ENCODE results near the gene LPIN2.
"Not testable (repeated sequence)": the region's sequence is repeated elsewhere in the genome, so short reads cannot be mapped to it uniquely, and the experiment has no call there.

The LPIN2 gene

DNA sequence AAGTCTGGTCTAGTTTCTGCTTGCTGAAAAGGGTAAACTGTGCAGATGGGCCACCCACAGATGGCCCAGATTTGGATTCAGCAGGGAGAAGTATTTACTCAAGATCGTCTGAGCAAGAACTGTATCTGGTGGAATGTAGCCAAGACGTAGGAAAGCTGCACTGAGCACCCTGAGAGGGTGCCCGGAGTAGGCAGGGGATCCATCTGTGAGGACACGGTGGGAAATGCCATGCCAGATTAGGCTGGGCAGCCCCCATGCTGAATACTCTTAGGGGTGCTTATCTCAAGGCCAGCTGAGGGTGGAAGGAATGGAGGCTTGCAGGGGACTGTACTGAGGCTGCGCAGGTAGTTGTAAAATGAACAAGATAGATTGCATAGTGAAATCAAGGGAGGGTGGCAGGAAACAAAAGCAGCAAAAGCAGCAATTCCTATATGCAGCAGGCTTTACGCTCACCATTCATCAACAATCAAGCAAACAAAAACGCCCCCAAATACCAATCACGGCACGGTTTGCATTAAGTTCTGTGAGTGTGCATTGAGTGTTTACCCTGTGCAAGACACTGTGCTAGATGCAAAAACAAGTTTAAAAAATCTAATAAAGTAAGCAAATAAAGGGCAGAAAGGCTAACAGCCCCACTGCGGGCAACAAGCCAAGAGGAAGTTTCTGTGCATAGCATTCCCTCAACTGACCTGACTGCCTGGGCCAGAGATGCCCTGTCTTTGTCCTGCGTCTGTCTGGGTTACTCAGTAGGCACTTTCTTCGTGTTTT, 32.2 kb upstream of the LPIN2 start:
- DNase-seq, result peak; percentile 74 to 84 (median 80)

DNA sequence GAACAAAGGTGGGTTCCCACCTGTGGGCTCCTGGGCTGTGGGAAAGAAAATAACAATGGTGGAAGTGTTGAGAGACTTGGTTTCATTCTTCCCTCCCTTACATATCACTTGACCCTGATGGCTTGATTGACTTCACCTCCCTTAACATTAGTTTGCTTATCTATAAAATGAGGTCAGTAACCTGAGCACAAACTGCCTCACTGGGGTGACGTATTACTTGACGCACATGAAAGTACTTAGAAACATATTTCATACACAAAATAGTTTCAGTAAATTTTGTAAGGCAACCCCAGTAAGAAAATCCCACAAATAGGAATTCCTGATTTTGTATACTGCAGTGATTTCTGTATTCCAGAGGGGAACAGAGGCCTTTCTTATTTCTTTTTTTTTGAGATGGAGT, 29.4 kb upstream of the LPIN2 start:
- DNase-seq, result no peak

DNA sequence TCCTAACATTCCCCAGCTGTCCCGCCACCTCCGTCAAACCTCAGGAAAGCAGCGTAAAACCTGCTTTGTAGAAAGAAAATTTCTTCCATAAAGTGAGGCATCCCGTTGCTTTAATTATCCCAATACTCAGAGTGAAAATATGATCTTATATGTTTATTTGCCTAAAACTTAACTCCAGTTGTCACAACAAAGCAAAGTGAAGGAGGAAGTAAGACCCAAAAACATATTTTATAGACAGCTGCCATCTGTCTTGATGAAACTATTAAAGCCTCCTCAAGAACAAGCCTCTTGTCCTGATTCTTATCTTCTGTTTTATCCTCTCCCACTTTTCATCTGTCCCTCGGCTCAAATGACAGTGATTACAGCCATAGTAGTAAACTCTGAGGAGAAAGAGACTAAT, 28.9 kb upstream of the LPIN2 start:
- no peak for DNase-seq

DNA sequence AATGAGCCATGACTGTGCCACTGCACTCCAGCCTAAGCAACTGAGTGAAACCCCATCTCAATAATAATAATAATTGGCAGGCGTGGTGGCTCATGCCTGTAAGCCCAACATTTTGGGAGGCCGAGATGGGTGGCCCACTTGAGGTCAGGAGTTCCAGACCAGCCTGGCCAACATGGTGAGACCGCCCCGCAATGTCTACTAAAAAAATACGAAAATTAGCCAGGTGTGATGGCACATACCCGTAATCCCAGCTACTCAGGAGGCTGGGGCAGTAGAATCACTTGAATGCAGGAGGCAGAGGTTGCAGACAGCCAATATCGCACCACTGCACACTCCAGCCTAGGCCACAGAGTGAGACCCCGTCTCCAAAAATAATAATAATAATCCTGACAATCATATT, 27.9 kb upstream of the LPIN2 start:
- no peak for DNase-seq

DNA sequence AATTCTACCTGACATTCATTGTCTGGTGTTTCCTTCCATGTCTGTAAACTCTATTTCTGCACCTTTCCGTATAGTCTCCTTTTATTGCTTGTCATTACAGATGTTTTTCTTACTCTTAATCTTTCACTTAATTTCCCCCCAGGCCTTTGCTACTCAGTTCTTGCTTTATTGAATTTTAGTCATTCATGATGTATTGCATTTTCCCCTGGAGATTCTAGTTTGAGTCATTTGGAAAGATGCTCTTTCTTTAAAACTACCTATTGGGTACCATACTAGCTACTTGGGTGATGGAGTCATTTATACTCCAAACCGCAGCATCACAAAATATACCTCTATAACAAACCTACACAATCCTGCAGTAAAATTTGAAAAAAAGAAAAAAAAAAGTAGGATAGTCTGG, 27.2 kb upstream of the LPIN2 start:
- DNase-seq, result no peak

DNA sequence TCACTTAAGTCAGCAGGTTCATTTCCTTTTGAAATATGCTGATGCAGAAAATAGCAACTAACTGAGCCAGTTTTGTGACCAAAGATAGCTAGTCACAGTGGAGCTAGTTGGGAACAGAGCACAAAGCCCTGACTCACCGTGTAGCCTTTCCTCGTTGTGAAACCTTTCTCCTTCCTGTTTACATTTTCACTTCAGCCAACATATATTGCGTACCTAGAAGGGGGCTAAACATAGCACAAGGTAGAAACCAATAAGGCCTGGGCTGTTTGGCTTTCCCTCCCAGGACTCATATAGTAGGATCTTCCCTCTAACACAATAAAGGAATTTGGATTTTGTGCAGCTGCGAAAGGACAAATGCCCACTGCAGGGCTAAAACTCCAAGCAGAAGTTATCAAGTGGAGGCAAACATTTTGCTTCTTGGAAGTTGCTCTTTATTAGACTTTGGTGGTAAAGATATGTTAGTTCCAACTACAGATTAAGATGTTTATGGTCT, 24.5 kb upstream of the LPIN2 start:
- DNase-seq, result peak; percentile 74 to 89 (median 84)

DNA sequence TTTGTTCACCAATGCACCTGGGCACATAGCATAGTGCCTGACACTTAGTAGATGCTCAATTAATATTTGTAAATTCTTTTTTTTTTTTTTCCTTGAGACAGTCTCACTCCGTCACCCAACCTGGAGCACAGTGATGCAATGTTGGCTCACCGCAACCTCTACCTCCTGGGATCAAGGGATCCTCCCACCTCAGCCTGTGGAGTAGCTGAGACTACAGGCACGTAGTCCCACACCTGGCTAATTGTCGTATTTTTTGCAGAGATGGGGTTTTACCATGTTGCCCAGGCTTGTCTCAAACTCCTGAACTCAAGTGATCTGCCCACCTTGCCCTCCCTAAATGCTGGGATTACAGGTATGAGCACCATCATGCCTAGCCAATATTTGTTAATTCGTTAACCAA, 23.2 kb upstream of the LPIN2 start:
- no peak for DNase-seq

DNA sequence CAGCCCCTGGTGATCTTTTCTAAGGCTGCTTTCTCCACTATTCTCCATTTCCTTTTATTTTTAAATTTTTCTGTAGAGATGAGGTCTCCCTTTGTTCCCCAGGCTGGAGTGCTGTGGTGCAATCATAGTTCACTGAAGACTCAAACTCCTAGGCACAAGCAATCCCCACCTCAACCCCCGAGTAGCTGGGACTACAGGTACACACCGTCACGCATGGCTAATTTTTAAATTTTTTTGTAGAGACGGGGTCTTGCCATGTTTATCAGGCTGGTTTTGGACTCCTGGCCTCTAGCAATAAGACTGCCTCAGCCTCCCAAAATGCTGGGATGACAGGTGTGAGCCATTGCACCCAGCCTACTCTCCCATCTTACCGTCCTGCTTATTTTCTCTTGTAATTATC, 22.7 kb upstream of the LPIN2 start:
- DNase-seq, result no peak

DNA sequence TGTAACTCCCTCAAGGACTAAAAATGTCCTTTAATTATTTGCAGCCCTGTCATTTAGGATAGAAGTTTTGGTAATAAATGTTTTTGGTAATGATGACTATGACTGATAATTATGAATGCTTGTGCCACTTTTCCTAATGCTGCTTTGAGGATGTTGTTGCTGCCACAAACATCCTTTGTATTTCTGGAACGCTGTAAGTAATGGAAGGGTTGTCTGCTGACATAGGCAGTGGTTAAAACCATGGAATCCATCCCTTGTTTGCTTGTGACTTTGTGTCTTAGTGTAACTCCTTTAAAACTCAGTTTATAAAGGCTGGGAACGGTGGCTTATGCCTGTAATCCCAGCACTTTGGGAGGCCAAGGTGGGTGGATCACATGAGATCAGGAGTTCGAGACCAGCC, 19.8 kb upstream of the LPIN2 start:
- DNase-seq, result no peak

DNA sequence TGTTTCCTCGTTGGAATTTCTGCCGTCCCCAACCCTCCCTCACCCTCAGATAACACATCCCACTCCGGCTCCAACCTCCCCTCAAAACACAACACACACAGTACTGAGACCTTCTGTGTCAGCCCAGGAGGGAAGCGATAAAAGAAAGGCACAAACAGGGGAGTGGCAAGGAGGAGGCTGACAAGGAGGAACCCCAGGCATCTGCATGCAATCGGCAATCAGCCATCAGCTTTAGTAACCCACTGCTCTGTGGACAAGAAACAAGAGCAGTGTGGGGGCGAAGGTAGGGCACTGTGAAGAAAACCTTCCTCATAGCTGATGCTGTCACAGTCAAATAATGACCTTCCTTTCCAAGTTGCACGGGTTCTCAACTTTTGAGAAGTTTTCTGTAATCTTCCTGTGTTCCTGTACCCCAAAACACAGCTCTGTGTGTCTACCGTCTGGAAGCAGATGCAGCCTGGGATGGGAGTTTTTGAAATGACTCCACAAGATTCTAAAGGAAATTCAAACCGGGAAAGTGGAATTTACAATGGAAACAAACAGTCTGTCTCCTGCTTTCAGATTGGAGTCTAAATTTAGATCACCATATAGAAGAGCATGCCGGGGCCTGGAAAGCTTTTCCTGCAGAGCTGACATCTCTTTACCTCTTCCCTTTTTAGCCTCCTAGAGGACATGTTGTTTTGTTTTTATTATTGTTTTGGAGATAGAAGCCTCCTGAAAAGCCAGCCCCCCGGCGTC, 16.4 kb upstream of the LPIN2 start:
- DNase-seq, result peak; percentile 67 to 83 (median 74)

DNA sequence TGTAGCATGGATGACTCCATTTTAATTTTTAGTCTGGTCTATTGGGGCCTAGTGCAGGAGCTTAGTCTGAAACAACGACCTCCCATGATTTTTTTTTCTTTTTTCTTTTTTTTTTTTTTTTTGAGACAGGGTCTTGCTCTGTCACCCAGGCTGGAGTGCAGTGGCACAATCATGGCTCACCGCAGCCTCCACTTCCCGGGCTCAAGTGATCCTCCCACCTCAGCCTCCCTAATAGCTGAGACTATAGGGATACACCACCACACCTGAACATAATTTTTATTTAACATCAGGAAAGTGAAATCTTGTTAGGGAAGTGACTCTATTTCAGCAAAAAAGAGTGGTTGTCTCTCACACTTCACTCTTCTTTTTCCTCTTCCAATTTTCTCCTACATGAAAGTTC, 15.2 kb upstream of the LPIN2 start:
- DNase-seq, result not testable (repeated sequence)

DNA sequence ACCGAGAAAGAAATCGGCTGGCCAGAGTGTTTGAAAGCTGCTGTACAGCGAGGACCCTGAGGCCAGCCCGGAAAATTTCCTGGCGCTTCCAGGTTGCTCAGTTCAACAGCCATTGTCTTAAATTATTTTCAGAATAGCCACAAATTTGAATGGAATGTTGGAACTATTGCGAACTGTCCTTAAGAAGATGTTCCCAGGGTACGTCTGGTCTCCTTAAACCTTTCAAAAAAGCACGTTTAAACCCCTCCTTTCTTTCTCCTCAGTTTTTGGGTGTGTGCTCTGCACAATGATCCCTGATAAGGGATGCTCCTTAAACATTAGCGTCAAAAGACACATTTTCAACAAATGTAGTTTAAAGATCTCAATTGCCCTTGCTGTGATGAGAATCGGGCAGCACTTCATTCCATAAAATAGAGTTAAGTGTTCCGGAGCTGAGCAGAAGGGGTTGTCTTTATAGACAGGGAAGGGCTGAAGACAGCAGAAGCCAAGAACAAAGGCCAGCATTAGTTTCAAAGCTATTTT, 14.5 kb upstream of the LPIN2 start:
- no peak for DNase-seq

DNA sequence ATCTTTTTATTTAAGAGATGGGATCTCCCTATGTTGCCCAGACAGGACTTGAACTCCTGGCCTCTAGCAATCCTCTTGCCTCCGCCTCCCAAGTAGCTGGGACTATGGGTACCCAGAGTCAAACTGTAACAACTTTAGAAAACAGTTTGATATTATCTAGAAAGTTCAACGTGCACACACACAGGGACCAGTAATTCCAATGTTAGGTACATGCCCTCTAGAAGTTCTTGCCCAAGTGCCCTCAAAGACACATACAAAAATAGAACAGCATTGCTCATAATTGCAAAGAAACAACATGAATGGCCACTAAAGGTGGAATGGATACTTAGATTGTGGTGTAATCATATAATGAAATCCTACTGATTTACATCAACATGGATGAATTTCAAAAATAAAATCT, 12.6 kb upstream of the LPIN2 start:
- no peak for DNase-seq

DNA sequence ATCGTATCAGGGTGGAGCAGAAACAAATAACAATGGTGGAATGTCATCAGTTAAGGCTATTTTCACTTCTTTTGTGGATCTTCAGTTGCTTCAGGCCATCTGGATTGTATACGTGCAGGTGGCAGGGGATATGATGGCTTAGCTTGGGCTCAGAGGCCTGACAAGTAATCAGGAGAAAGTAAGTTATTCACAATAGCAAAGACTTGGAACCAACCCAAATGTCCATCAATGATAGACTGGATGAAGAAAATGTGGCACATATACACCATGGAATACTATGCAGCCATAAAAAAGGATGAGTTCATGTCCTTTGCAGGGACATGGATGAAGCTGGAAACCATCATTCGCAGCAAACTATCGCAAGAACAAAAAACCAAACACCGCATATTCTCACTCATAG, 10.7 kb upstream of the LPIN2 start:
- DNase-seq, result not testable (repeated sequence)

DNA sequence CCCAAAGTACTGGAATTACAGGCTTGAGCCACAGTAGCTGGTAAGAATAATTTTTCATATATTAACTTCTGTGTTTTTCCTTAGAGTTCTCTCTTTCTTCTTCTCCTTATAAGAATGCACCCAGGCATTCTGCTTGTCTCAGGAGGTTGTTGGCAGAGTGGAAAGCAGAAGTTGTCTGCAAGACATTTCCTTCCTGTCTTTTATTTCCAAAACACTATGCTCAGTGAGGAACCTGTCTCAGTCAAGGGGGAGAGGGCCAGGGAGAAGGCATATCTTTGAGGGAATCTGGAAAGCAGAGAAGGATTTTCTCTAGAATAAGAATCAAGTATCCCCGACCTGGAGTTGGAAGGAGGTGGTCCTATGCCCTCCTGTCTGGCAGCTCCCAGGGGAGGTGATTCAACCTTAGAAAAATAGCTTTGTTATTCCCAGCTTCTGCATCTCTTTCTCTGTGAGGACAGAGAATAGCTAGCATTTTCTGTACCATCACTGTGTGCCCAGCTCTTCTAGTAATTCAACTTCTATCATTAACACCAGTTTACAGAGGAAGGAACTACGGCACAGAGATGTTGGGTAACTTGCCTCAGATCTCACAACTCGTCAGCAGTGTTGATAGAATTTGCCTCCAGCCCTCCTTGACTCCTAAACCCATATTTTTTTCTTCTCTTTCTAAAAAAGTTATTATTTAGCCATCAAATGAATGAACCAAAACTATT, 3.8 kb upstream of the LPIN2 start:
- DNase-seq, result peak; percentile 71 to 90 (median 82)

DNA sequence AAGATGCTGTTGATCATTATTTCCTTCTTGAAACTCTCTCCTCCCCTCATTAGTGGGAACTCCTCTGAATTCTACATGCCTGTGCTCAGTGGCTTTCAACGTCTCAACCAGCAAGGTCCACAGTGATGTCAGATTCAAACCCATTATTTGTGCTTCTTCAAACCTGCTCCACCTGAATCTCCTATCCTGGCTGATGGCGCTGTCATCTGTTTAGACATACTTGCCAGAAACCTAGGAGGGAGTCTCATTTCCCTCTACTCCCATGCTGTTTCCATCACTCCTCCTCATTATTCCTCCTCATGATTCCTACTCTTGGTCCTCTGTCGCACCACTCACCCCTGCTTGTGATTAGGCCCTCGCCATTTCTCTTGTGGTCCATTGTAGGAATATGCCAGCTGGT, 2.9 kb upstream of the LPIN2 start:
- DNase-seq, result no peak

DNA sequence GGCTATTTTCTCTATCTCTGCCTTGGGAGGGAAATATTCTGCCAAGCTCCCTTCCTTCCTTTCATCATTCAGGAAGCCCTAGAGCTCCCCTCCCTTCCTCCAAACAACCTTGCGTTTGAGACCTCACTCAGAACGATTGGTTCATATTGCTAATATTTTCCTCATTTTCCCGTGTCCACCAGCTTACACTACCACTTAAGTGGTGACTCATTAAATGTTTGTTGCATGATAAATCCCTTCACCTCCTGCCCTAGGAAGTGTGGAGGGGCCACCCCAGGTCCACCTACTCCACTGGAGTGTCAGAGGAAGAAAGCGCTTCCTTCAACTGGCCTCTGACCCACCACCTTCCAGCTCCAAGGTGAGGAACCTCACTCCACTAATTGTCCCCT, 2.3 kb upstream of the LPIN2 start:
- DNase-seq, result peak; percentile 32 to 77 (median 60)

DNA sequence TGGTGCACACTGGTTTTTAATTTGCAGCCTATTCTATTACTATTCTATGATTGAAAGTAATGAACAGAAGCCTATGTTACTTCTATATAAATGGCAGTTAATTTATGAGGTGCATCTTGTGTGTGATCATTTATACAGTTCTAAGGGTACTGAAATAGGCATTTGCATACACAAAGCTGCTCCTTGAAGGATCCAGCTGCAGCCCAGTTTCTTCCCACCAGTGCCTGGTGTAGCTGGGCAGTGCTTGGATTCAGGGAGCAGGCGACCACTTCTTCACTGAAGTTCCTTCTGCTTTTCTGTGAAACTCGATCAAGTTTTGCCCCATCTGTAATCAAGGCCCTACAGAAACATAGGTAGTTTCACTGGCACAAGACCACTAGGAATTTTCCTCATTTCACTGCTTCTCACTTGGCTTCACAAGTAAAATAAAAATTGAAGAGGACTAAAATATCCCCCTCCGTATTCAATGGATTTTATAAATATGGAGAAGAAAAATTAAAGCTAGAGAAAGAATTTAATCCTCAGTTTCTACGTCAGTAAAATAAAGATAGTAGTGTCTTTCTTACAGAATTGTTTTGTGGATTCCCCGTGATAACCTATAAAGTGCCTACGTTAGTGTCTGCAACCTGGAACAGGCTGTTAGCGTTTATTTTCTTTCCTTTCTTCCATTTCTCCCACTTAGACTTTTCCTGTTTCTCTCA, 1.7 kb upstream of the LPIN2 start:
- peak; percentile 30 to 54 (median 48) for DNase-seq

DNA sequence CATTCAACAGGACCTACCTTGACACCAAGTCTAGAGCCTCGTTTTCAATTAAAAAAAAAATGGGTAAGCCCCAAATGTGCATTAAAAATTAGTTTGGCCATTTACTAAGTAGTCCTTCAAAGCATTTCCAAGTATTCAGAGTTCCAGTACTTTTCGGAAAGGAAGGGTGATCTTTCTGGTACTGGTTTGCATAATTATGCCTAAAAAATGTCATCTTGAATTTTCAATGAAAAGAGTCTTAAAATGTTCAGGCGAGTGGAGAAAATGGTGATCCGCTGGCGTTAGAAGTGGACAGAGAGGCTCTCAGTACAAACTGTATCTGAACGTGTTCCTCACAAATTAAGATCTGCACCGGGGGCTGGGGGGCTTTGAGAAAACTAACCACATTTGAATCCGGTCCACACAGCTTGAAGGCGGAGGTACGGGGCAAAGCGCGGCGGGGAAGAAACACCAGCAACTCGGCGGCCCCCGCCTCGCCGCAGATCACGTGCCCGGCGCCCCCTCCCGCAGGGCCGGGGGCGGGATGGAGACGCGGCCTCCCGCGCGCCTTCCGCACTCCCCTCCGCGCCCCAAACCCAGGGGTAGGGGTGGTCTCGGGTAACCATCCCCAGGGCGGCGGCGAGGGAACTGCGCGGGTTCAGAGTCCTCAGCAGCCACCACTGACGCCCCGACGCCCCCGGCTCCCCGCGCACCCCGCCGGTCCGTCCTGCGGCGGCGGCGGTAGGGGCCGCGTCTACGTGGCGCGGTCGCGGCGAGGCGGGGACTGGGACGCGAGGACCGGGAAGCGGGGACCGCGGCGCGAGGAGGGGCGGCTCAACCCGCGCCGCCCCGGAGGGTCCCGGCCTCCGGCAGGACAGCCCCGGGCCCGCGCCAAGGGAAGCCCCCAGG, 564 bp downstream of the LPIN2 start:
- DNase-seq, result peak; percentile 44 to 77 (median 58)

DNA sequence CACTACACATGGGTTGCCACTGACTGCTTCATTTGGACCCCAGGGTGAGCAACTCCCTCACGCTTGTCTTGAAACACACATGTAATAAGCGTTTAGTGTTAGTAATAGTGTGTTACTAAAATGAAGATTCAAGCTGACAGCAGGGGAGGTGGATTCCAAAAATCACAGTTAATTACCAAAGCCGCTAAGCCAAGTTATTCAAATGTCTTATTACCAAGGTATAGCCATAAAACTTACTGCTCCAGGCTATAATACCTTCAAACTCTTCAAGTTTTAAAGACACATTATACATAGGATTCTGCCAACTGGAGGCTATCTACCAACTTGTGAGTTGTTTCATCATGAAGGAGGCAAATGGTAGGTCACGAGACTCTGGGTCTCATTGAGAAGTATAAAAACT, 2.9 kb downstream of the LPIN2 start:
- DNase-seq, result no peak

DNA sequence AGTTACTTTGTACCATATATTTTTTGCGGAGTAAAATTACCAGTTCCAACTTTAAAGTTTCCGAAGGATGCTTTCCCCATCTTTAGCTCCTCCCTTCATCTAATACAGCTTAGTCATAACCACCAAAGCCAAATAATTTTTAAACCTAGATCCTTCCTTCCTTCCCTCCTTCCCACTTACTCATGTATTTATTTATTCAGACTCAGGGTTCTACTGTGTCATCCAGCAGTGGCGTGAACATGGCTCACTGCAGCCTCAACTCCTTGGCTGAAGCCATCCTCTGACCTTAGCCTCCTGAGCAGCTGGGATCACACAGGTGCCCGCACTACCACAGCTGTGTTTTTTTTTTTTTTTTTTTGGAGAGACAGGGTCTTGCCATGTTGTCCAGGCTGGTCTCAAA, 4.4 kb downstream of the LPIN2 start:
- DNase-seq, result peak in 1 of 4 experiments; percentile 31
